Endodermal cell (in vitro differentiated cells): ENCODE data around the gene MINDY1. TPM values are rescaled to one million over a fixed set of nuclear protein-coding genes. Genes with fewer than 3 reads are reported as not detected.

Experiments used
- DNase-seq: peaks from one replicate; pipeline ENCODE4 v3.0.0-alpha.2; 2017
- H3K27ac ChIP-seq: 2 replicates; pipeline ENCODE4 v1.5.1; 2013; ENCODE audit warnings: mild to moderate bottlenecking, low read depth, low read length, moderate library complexity
- H3K27me3 ChIP-seq: 2 replicates; pipeline ENCODE4 v1.6.1; 2013; ENCODE audit warnings: mild to moderate bottlenecking, low read length, moderate library complexity; ENCODE audit not compliant: insufficient read depth, control insufficient read depth, poor library complexity, severe bottlenecking
- H3K36me3 ChIP-seq: 2 replicates; pipeline ENCODE4 v1.7.0; 2013; ENCODE audit warnings: mild to moderate bottlenecking, low read length, moderate library complexity; ENCODE audit not compliant: control insufficient read depth, insufficient read depth
- H3K4me1 ChIP-seq: one replicate; pipeline ENCODE4 v1.7.0; 2013; ENCODE audit warnings: low read length; ENCODE audit not compliant: control insufficient read depth, insufficient read depth
- H3K4me3 ChIP-seq: 2 replicates; pipeline ENCODE4 v1.5.1; 2013; ENCODE audit warnings: mild to moderate bottlenecking, low read length, moderate library complexity
- H3K9ac ChIP-seq: 2 replicates; pipeline ENCODE4 v1.6.1; 2013; ENCODE audit warnings: mild to moderate bottlenecking, low read length, moderate library complexity; ENCODE audit not compliant: poor library complexity, severe bottlenecking; ENCODE audit errors: extremely low read depth
- H3K9me3 ChIP-seq: 2 replicates; pipeline ENCODE4 v1.6.1; 2013; ENCODE audit warnings: mild to moderate bottlenecking, low read length, moderate library complexity; ENCODE audit not compliant: control insufficient read depth
- H3K27ac Mint-ChIP-seq: 2 replicates; pipeline ENCODE4 v1.8.0; 2020; ENCODE audit warnings: mixed read lengths
- H3K27me3 Mint-ChIP-seq: 2 replicates; pipeline ENCODE4 v1.8.0; 2021; ENCODE audit warnings: mild to moderate bottlenecking, mixed read lengths; ENCODE audit not compliant: insufficient read depth
- H3K36me3 Mint-ChIP-seq: 2 replicates; pipeline ENCODE4 v1.8.0; 2020; ENCODE audit warnings: low read depth, mixed read lengths
- H3K4me1 Mint-ChIP-seq: 2 replicates; pipeline ENCODE4 v1.8.0; 2020; ENCODE audit warnings: mixed read lengths
- H3K4me3 Mint-ChIP-seq: 2 replicates; pipeline ENCODE4 v1.8.0; 2020; ENCODE audit warnings: mild to moderate bottlenecking, moderate library complexity, mixed read lengths
- H3K9me3 Mint-ChIP-seq: 2 replicates; pipeline ENCODE4 v1.8.0; 2020; ENCODE audit warnings: mild to moderate bottlenecking, mixed read lengths
- WGBS, 2 experiments: methylation state at CpG; one replicate each; pipeline versions ENCODE4 v1.1.5 to v1.1.7; 2013; ENCODE audit warnings: missing lambda C conversion rate in 2 of 2, mixed read lengths in 1 of 2; ENCODE audit not compliant: insufficient coverage in 1 of 2, insufficient read length in 1 of 2; 5-methylcytosine and 5-hydroxymethylcytosine counted together
- total RNA-seq, 2 donors: library from RNA; stranded (reverse); fragmentation: NEBNext Ultra II Directional in 1 of 2; extraction: Animal tissue kit (Norgen Biotek cat#: 25700) in 1 of 2; gene quantifications; 2 replicates in 1 of 2; 3 replicates in 1 of 2; pipeline ENCODE4 v1.2.1, GENCODE V29; 2021
- TF ChIP-seq, protein P1 (sequence below): fragments of 200-600 bp; sonication (generic); conservative IDR thresholded peaks from 2 replicates; pipeline ENCODE4 v1.5.0; 2021; ENCODE audit warnings: antibody characterized with exemption, mild to moderate bottlenecking

Gene MINDY1
- total RNA-seq, 2 donors from 2014 or later: 8.6 to 10.8 TPM

- H3K27ac ChIP-seq: no peak overlapping the region
- DNase-seq: no peak
- Mint-ChIP-seq H3K27me3 (no peaks in the 10 kb centered on the region), H3K9me3 (no peaks in the 10 kb centered on the region), H3K4me3 (no peak overlapping the region), H3K36me3 (peaks cover 74% of the 10 kb centered on the region), H3K27ac (no peak overlapping the region), H3K4me1 (peaks cover 10% of the 10 kb centered on the region)
- H3K36me3 ChIP-seq: peaks cover 78% of the 10 kb centered on the region
- H3K9me3 ChIP-seq: no peaks in the 10 kb centered on the region
- H3K4me3 ChIP-seq: no peak overlapping the region
- 86% methylated on average over 5 of the region's 6 CpGs; no CpG with 5 or more reads in 1 of the 2 experiments for WGBS, 2 experiments
- no peaks in the 10 kb centered on the region for H3K27me3 ChIP-seq
- no peaks in the 10 kb centered on the region for H3K4me1 ChIP-seq
- no peak overlapping the region for H3K9ac ChIP-seq
- TF ChIP-seq, protein P1, sequence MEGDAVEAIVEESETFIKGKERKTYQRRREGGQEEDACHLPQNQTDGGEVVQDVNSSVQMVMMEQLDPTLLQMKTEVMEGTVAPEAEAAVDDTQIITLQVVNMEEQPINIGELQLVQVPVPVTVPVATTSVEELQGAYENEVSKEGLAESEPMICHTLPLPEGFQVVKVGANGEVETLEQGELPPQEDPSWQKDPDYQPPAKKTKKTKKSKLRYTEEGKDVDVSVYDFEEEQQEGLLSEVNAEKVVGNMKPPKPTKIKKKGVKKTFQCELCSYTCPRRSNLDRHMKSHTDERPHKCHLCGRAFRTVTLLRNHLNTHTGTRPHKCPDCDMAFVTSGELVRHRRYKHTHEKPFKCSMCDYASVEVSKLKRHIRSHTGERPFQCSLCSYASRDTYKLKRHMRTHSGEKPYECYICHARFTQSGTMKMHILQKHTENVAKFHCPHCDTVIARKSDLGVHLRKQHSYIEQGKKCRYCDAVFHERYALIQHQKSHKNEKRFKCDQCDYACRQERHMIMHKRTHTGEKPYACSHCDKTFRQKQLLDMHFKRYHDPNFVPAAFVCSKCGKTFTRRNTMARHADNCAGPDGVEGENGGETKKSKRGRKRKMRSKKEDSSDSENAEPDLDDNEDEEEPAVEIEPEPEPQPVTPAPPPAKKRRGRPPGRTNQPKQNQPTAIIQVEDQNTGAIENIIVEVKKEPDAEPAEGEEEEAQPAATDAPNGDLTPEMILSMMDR: no peak
These were observed 40.7 kb downstream of the MINDY1 start for GRCh38 chr1:150966011-150966410.

DNA sequence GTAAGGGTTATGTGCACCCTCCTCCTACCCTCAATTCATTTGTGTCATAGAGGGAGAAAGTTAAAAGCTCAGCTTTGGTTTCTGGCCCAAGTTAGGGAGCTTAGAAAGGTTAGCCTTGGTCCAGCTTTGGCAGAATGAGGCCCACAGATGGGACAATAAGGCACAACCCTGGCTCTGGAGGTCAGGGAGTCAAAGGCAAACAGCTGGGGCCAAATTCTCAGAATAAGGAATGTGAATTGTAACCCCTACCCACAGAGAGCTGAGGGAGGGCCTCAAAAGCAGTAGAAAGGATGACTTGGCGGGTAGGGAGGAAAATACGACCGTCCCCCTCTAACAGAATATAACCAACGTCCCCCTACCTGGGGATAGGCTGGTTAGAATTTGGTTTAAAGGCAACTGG is 41.1 kb downstream of the MINDY1 start:
- Histone ChIP-seq H3K9ac (no peak overlapping the region), H3K27me3 (no peaks in the 10 kb centered on the region), H3K27ac (no peak overlapping the region), H3K4me3 (no peak overlapping the region), H3K4me1 (no peaks in the 10 kb centered on the region), H3K36me3 (peaks cover 82% of the 10 kb centered on the region), H3K9me3 (no peaks in the 10 kb centered on the region)
- H3K36me3 Mint-ChIP-seq: peaks cover 78% of the 10 kb centered on the region
- WGBS, 2 experiments: 85 to 100% methylated on average over 1 to 4 of the region's 4 CpGs
- no peaks in the 10 kb centered on the region for H3K27me3 Mint-ChIP-seq
- TF ChIP-seq, protein P1: no peak
- DNase-seq: no peak
- H3K4me1 Mint-ChIP-seq: peaks cover 6% of the 10 kb centered on the region
- no peaks in the 10 kb centered on the region for H3K9me3 Mint-ChIP-seq
- no peak overlapping the region for H3K27ac Mint-ChIP-seq
- no peak overlapping the region for H3K4me3 Mint-ChIP-seq

- no peak overlapping the region for H3K27ac ChIP-seq
- no peak overlapping the region for H3K4me3 ChIP-seq
- no peaks in the 10 kb centered on the region for H3K4me1 ChIP-seq
- Mint-ChIP-seq H3K27me3 (no peaks in the 10 kb centered on the region), H3K9me3 (no peaks in the 10 kb centered on the region), H3K36me3 (peaks cover 90% of the 10 kb centered on the region), H3K27ac (peak overlapping the region; percentile 32), H3K4me3 (no peak overlapping the region), H3K4me1 (no peaks in the 10 kb centered on the region)
- TF ChIP-seq, protein P1: no peak
- no peak overlapping the region for H3K9ac ChIP-seq
- no peaks in the 10 kb centered on the region for H3K27me3 ChIP-seq
- no peak for DNase-seq
- no peaks in the 10 kb centered on the region for H3K9me3 ChIP-seq
- 97 to 100% methylated on average over 3 to 5 of the region's 5 CpGs for WGBS, 2 experiments
- peaks cover 96% of the 10 kb centered on the region for H3K36me3 ChIP-seq
These were observed 42.6 kb downstream of the MINDY1 start for GRCh38 chr1:150964164-150964489.
